ENCODE measurements around the gene KIF12. TPM values are rescaled to one million over a fixed set of nuclear protein-coding genes. Genes with fewer than 3 reads are reported as not detected.

Gene KIF12
- total and polyA plus RNA-seq, 2 of the 13 experiments (the other 11 are each of a cell fraction or from before 2014, with no cell fraction given) = 1.8 to 12.5 TPM

GRCh38 chr9:114082017-114082762, 16.9 kb downstream of the KIF12 start (continued):
- TF ChIP-seq ZFY (CRISPR knock-in tag; IDR thresholded peaks at IDR 0.05) (no peak; the same call in none of the 2 replicates), KIAA2018 (CRISPR knock-in tag; IDR thresholded peaks at IDR 0.05; ENCODE audit: borderline replicate concordance) (no peak), ARID3A (IDR thresholded peaks at IDR 0.05; ENCODE audit: low read depth, low read length) (no peak), ZNF280B (CRISPR knock-in tag; IDR thresholded peaks at IDR 0.05; ENCODE audit: borderline replicate concordance) (peak; percentile 88), ZBTB49 (CRISPR knock-in tag; IDR thresholded peaks at IDR 0.05; ENCODE audit: borderline replicate concordance) (no peak), ARNT (IDR thresholded peaks at IDR 0.05) (no peak), HMGXB4 (CRISPR knock-in tag; IDR thresholded peaks at IDR 0.05; ENCODE audit: borderline replicate concordance in 1 of 2, low read depth in 1 of 2) (peak; percentile 74 to 77; a peak in 3 of 4 replicates), NR3C1 (CRISPR knock-in tag; IDR thresholded peaks at IDR 0.05) (no peak), MAF1 (CRISPR knock-in tag; IDR thresholded peaks at IDR 0.05; ENCODE audit: borderline replicate concordance) (no peak), ZNF558 (CRISPR knock-in tag; IDR thresholded peaks at IDR 0.05; ENCODE audit: borderline replicate concordance) (no peak), SIX1 (CRISPR knock-in tag; IDR thresholded peaks at IDR 0.05; ENCODE audit: borderline replicate concordance) (no peak), ZNF678 (CRISPR knock-in tag; IDR thresholded peaks at IDR 0.05) (no peak)
